Measurements from ENCODE around the gene IRF4. TPM values are rescaled to one million over a fixed set of nuclear protein-coding genes. Genes with fewer than 3 reads are reported as not detected.

Gene IRF4
- total and polyA plus RNA-seq, 3 donors from 2014 or later: 1.8 to 7.4 (median 3.7) TPM

DNA sequence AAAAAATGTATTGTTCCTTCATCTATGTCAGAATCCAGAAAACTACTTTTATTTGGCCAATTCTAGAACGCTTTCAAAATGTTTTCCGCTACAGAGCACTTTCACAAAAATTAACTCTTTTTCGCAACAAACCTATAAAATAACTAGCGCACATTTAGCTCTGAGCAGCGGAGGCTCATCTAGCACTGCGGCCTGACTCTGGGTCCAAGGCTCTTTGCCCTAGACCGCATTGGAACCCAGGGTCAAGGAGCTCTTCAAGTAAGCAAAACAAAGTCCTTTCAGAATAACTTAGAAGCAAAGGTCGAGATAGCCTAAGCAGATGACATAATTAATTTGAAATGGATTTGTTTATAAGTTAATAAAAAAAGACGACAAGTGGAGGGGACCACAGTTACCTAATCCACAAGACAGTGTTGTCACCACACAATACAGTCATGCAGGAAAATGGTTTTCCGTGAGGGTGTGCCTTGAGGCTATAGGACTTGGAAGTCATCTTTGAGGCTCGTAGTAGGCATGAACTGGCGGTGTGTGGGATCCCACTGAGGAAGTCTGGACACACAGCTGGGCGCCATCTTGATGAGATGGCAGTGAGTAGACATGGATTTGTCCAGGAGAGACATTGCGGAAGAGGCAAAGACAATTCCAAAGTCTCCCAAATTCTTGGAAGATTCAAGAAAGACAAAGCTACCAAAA, 29.2 kb upstream of the IRF4 start:
- Histone ChIP-seq H3K36me3 (ENCODE audit: low read depth, missing control alignments) (no peaks in the 10 kb centered on the region), H3K4me3 (no peak overlapping the region), H3K27me3 (no peaks in the 10 kb centered on the region), H3K4me1 (no peaks in the 10 kb centered on the region), H3K27ac (no peak overlapping the region), H3K9me3 (no peaks in the 10 kb centered on the region)
- DNase-seq: no peak
- TF ChIP-seq, protein P1, sequence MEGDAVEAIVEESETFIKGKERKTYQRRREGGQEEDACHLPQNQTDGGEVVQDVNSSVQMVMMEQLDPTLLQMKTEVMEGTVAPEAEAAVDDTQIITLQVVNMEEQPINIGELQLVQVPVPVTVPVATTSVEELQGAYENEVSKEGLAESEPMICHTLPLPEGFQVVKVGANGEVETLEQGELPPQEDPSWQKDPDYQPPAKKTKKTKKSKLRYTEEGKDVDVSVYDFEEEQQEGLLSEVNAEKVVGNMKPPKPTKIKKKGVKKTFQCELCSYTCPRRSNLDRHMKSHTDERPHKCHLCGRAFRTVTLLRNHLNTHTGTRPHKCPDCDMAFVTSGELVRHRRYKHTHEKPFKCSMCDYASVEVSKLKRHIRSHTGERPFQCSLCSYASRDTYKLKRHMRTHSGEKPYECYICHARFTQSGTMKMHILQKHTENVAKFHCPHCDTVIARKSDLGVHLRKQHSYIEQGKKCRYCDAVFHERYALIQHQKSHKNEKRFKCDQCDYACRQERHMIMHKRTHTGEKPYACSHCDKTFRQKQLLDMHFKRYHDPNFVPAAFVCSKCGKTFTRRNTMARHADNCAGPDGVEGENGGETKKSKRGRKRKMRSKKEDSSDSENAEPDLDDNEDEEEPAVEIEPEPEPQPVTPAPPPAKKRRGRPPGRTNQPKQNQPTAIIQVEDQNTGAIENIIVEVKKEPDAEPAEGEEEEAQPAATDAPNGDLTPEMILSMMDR (IDR thresholded peaks at IDR 0.05): no peak
- TF ChIP-seq POLR2A (IDR thresholded peaks at IDR 0.05): no peak
- 80 to 82% methylated on average over 14 of the region's 14 CpGs for WGBS, 2 donors
- intact Hi-C loops (cut with DNase I; ENCODE audit: low total_unique reads): no loop called here

DNA sequence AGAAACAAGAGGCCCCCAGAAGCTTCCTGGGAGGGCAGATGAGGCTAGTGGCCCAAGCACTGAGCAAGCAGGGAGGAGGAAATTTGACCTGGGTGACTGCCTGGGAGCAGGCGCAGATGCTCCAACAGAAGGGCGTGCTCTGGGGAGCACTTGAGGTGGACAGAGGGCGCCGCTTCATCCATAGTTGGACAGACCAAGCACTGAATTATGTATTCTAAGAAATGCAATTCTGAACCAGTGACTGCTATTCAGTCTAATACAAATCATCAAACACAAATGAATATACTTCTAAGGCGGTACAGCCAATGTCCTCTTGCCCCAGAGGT, 28.7 kb upstream of the IRF4 start:
- no peaks in the 10 kb centered on the region for H3K9me3 ChIP-seq
- 74 to 84% methylated on average over 5 of the region's 5 CpGs for WGBS, 2 donors

DNA sequence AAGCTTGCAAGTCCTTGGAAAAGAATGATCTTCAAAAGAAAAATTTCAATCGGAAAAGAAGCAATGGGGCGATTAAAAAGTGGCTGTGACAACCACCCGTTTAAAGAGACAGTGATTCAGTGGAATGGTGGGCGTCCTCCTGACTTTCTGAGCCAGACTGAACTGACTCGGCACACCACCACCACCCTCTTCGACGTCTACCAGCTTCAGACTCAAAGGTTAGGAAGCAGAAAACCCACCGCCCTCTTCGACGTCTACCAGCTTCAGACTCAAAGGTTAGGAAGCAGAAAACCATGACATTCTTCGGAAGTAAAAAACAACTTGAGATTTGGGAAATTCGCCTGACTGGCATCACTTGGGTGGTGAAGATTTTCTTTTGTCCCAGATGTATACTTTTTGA, 28.3 kb upstream of the IRF4 start:
- intact Hi-C loops (cut with DNase I; ENCODE audit: low total_unique reads): no loop called here
- H3K27ac ChIP-seq: no peak overlapping the region
- no peaks in the 10 kb centered on the region for H3K4me1 ChIP-seq
- WGBS, 2 donors: 84% methylated on average over 12 of the region's 12 CpGs
- TF ChIP-seq, protein P1 (IDR thresholded peaks at IDR 0.05): no peak
- TF ChIP-seq POLR2A (IDR thresholded peaks at IDR 0.05): no peak
- no peak overlapping the region for H3K4me3 ChIP-seq
- no peaks in the 10 kb centered on the region for H3K36me3 ChIP-seq (ENCODE audit: low read depth, missing control alignments)
- no peaks in the 10 kb centered on the region for H3K9me3 ChIP-seq
- H3K27me3 ChIP-seq: no peaks in the 10 kb centered on the region
- no peak for DNase-seq

More for the DNA sequence above, 28.7 kb upstream of the IRF4 start:
- Histone ChIP-seq H3K4me3 (no peak overlapping the region), H3K36me3 (ENCODE audit: low read depth, missing control alignments) (no peaks in the 10 kb centered on the region), H3K27me3 (no peaks in the 10 kb centered on the region), H3K4me1 (no peaks in the 10 kb centered on the region), H3K27ac (no peak overlapping the region)
- no peak for DNase-seq
- TF ChIP-seq, protein P1 (IDR thresholded peaks at IDR 0.05): no peak
- TF ChIP-seq POLR2A (IDR thresholded peaks at IDR 0.05): no peak
- intact Hi-C loops (cut with DNase I; ENCODE audit: low total_unique reads): no loop called here

DNA sequence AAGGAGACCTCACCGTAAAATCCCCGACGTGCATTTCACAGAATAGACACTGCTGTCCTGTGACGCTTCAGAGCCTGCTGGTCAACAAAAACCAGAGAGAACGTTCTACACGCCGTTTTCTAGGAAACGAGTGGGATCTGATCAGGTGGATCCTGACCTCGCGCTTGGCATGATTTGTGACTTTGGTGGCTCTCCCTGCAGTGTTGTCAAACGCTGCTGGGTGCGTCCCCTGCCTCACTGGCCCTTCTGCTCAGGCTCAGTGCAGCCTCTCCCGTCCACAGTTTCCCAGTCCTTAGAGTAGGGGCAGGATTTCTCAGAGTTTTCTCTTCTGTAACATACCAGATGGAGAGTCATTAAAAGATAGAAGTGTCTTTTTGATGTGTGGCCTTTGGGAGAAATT, 27.6 kb upstream of the IRF4 start:
- Histone ChIP-seq H3K27ac (no peak overlapping the region), H3K4me3 (no peak overlapping the region), H3K4me1 (no peaks in the 10 kb centered on the region), H3K36me3 (ENCODE audit: low read depth, missing control alignments) (no peaks in the 10 kb centered on the region), H3K27me3 (no peaks in the 10 kb centered on the region), H3K9me3 (no peaks in the 10 kb centered on the region)
- intact Hi-C loops (cut with DNase I; ENCODE audit: low total_unique reads): no loop called here
- WGBS, 2 donors: 86% methylated on average over 13 of the region's 13 CpGs
- TF ChIP-seq POLR2A (IDR thresholded peaks at IDR 0.05): no peak
- TF ChIP-seq, protein P1 (IDR thresholded peaks at IDR 0.05): no peak
- DNase-seq: no peak

All from testis (tissue), 3 donors.